NCI-H1436 treated with DMSO at 0.1 percent for 48 hours (cell line): Measurements from ENCODE around the gene ADGRG4.

Experiments used
- DNase-seq: peaks from one replicate; lab custom pipeline; 2025; lab: John Stamatoyannopoulos, UW

The ADGRG4 gene

DNA sequence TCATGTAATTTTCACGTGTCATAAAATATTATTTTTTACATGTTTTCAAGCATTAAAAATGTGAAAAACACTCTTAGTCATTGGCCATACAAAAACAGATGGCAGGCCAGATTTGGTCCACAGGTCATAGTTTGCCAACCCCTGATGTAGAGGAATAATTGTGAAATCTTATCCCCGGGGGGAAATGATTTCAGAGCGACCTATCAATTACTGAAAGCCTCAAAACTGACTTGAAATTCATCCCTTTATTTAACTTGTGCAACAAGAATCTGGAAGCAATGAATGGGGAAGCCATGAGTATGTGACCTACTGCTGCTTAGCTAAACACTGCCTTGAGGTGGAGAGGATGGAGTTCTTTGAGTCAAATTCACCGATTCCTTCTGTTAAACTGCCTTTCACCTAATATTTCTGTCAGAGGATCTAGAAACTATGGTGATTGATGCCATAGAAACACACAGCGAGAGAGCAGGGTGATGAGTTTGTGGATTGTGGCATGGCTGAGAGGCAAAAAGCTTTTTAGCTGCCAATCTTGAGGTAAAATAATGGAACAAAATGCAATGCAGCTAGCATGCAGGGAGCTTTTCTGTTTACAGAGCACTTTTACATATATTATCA is 156.6 kb downstream of the ADGRG4 start:
- DNase-seq, result peak; percentile 44

DNA sequence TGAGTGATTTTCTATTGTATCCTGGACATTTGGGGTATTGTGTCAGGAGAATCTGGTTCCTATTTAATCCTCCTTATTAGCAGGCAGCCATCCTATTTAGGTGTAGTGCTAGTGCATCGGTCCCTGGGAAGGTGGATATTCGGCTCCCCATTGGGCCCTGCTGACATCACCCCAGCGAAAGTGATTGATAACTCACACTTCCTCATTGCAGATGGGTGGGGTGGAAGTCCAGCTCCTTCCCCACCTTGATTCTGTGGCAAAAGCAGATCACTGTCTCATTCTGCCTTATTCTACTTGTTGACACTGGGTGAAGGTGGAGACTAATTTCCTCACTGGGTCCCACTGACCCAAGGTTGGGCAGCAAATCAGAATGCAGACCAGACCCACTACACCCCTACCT is 163.8 kb downstream of the ADGRG4 start:
- DNase-seq, result no peak
